ENCODE measurements around the gene PLEKHA3.

- TF ChIP-seq CTCF (IDR thresholded peaks at IDR 0.05) (no peak), POLR2AphosphoS5 (IDR thresholded peaks at IDR 0.05; ENCODE audit: low read depth, low read length) (no peak)
Observed at GRCh38 chr2:178478130-178478438, 2.2 kb upstream of the PLEKHA3 start.
